ENCODE results near the gene DOCK9. TPM values are rescaled to one million over a fixed set of nuclear protein-coding genes. Genes with fewer than 3 reads are reported as not detected.

Gene DOCK9
- total RNA-seq, 1 donor from 2014 or later: 56.3 TPM

DNA sequence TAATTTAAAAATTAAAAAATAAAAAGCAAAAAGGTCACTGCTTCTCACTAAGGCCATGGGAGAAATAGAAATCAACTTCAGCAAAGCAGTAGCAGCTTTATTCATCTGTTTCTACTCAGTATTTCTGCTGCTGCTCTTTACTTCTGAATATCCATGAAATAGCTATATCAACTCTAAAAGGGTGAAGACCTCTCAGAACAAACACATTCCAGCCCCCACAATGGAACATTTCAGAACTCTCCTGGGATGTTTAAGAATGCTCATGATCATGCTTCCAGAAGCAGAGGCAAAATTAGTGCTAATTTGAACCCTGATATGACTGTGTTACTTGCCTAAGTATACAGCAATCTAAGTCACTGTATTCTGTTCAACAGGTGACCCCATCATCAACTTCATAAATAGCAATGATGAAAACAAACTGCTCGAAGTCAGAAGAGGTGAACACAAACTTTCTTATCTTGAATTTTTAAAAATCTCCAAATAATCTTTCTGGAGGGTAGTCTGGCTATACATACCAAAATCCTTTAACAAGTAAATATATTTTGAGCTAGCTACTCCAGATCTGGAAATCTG is 29.6 kb upstream of the DOCK9 start:
- no peaks in the 10 kb centered on the region for H3K9me3 Mint-ChIP-seq (ENCODE audit: unreplicated experiment)
- TF ChIP-seq, protein P1, sequence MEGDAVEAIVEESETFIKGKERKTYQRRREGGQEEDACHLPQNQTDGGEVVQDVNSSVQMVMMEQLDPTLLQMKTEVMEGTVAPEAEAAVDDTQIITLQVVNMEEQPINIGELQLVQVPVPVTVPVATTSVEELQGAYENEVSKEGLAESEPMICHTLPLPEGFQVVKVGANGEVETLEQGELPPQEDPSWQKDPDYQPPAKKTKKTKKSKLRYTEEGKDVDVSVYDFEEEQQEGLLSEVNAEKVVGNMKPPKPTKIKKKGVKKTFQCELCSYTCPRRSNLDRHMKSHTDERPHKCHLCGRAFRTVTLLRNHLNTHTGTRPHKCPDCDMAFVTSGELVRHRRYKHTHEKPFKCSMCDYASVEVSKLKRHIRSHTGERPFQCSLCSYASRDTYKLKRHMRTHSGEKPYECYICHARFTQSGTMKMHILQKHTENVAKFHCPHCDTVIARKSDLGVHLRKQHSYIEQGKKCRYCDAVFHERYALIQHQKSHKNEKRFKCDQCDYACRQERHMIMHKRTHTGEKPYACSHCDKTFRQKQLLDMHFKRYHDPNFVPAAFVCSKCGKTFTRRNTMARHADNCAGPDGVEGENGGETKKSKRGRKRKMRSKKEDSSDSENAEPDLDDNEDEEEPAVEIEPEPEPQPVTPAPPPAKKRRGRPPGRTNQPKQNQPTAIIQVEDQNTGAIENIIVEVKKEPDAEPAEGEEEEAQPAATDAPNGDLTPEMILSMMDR (IDR thresholded peaks at IDR 0.05; ENCODE audit: insufficient read depth, low read depth, low read length): no peak
- TF ChIP-seq EZH2 (IDR thresholded peaks at IDR 0.05; ENCODE audit: insufficient read depth, low read length): no peak
- H3K27me3 Mint-ChIP-seq (ENCODE audit: low read depth, unreplicated experiment): peaks cover 4% of the 10 kb centered on the region
- H3K79me2 ChIP-seq (ENCODE audit: insufficient read depth, low read length): no peaks in the 10 kb centered on the region
- FAIRE-seq: no peak
- H3K9ac ChIP-seq (ENCODE audit: low read length): no peak overlapping the region
- peaks cover 6% of the 10 kb centered on the region for H3K36me3 Mint-ChIP-seq (ENCODE audit: low read depth, unreplicated experiment)
- no peak overlapping the region for H3K27ac ChIP-seq (ENCODE audit: low read depth, low read length)
- peaks cover 10% of the 10 kb centered on the region for H3K4me1 Mint-ChIP-seq (ENCODE audit: low read depth, unreplicated experiment)
- H3K4me3 ChIP-seq (ENCODE audit: insufficient read depth, low read depth, low read length): no peak overlapping the region
- H3K4me2 ChIP-seq (ENCODE audit: low read length): no peak overlapping the region
- H3K4me3 Mint-ChIP-seq (ENCODE audit: unreplicated experiment): no peak overlapping the region
- no peak for DNase-seq (ENCODE audit: low read depth)
- peaks cover 4% of the 10 kb centered on the region for H4K20me1 ChIP-seq (ENCODE audit: insufficient read depth, low read length)
- H3K9me3 ChIP-seq (ENCODE audit: insufficient read depth, low read depth, low read length): no peaks in the 10 kb centered on the region
- H3K4me1 ChIP-seq (ENCODE audit: insufficient read depth, low read length): no peaks in the 10 kb centered on the region
- no peaks in the 10 kb centered on the region for H3K36me3 ChIP-seq (ENCODE audit: insufficient read depth, low read length)
- no peaks in the 10 kb centered on the region for H3K27me3 ChIP-seq (ENCODE audit: insufficient read depth, low read length)
- H3K27ac Mint-ChIP-seq (ENCODE audit: unreplicated experiment): no peak overlapping the region
- no peak overlapping the region for H2AFZ ChIP-seq (ENCODE audit: low read depth, low read length)

DNA sequence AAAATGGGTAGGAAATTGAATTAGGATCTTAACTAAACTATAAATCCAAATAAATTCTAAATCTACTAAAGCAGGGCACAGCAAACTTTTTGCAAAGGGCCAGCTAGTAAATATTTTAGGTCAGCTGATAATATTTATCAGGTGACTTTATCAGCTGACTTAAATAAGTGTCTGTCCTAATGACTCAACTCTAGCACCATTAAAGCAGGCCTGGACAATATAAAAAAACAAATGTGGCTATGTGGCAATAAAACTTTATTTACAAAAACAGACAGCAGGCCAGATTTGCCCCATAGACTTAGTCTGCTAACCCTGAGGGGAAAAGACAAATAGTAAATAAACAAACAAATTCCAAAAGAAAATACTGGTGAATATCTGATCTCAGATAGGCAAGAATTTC is 27.7 kb upstream of the DOCK9 start:
- Mint-ChIP-seq H3K27me3 (ENCODE audit: low read depth, unreplicated experiment) (peaks cover 5% of the 10 kb centered on the region), H3K4me3 (ENCODE audit: unreplicated experiment) (no peak overlapping the region), H3K27ac (ENCODE audit: unreplicated experiment) (no peak overlapping the region), H3K9me3 (ENCODE audit: unreplicated experiment) (no peaks in the 10 kb centered on the region), H3K36me3 (ENCODE audit: low read depth, unreplicated experiment) (peaks cover 10% of the 10 kb centered on the region), H3K4me1 (ENCODE audit: low read depth, unreplicated experiment) (peaks cover 14% of the 10 kb centered on the region)
- H3K36me3 ChIP-seq (ENCODE audit: insufficient read depth, low read length): no peaks in the 10 kb centered on the region
- no peaks in the 10 kb centered on the region for H3K9me3 ChIP-seq (ENCODE audit: insufficient read depth, low read depth, low read length)
- no peaks in the 10 kb centered on the region for H3K4me1 ChIP-seq (ENCODE audit: insufficient read depth, low read length)
- H3K27ac ChIP-seq (ENCODE audit: low read depth, low read length): no peak overlapping the region
- DNase-seq (ENCODE audit: low read depth): no peak
- H3K4me2 ChIP-seq (ENCODE audit: low read length): no peak overlapping the region
- TF ChIP-seq, protein P1 (IDR thresholded peaks at IDR 0.05; ENCODE audit: insufficient read depth, low read depth, low read length): no peak
- H3K79me2 ChIP-seq (ENCODE audit: insufficient read depth, low read length): no peaks in the 10 kb centered on the region
- H3K9ac ChIP-seq (ENCODE audit: low read length): no peak overlapping the region
- no peak overlapping the region for H3K4me3 ChIP-seq (ENCODE audit: insufficient read depth, low read depth, low read length)
- no peaks in the 10 kb centered on the region for H3K27me3 ChIP-seq (ENCODE audit: insufficient read depth, low read length)
- H2AFZ ChIP-seq (ENCODE audit: low read depth, low read length): no peak overlapping the region
- no peak for FAIRE-seq
- no peaks in the 10 kb centered on the region for H4K20me1 ChIP-seq (ENCODE audit: insufficient read depth, low read length)

DNA sequence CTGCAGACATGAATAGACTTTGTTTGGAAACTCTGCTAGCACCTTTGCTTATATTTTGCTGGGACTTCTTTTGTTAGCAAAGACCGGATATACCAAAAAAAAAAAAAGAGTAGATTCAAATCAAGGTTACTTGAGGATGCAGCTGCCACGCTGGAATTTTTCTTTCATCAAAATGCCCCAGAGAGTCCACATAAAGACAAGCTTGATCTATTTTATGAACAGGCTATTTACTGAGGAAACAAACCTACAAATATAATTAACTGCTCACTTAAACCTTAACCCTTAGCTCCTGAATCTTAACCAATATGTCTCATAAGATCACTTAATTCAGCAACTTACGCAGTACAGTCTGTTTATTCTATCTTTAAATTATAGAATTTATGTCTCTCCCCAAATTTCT is 27.1 kb upstream of the DOCK9 start:
- Histone ChIP-seq H3K4me2 (ENCODE audit: low read length) (no peak overlapping the region), H3K4me3 (ENCODE audit: insufficient read depth, low read depth, low read length) (no peak overlapping the region), H2AFZ (ENCODE audit: low read depth, low read length) (no peak overlapping the region), H3K9ac (ENCODE audit: low read length) (no peak overlapping the region), H3K36me3 (ENCODE audit: insufficient read depth, low read length) (no peaks in the 10 kb centered on the region), H4K20me1 (ENCODE audit: insufficient read depth, low read length) (no peaks in the 10 kb centered on the region), H3K9me3 (ENCODE audit: insufficient read depth, low read depth, low read length) (no peaks in the 10 kb centered on the region), H3K79me2 (ENCODE audit: insufficient read depth, low read length) (no peaks in the 10 kb centered on the region), H3K4me1 (ENCODE audit: insufficient read depth, low read length) (no peaks in the 10 kb centered on the region), H3K27me3 (ENCODE audit: insufficient read depth, low read length) (no peaks in the 10 kb centered on the region), H3K27ac (ENCODE audit: low read depth, low read length) (no peak overlapping the region)
- H3K9me3 Mint-ChIP-seq (ENCODE audit: unreplicated experiment): no peaks in the 10 kb centered on the region
- no peak overlapping the region for H3K27ac Mint-ChIP-seq (ENCODE audit: unreplicated experiment)
- H3K27me3 Mint-ChIP-seq (ENCODE audit: low read depth, unreplicated experiment): peaks cover 5% of the 10 kb centered on the region
- TF ChIP-seq, protein P1 (IDR thresholded peaks at IDR 0.05; ENCODE audit: insufficient read depth, low read depth, low read length): no peak
- TF ChIP-seq EZH2 (IDR thresholded peaks at IDR 0.05; ENCODE audit: insufficient read depth, low read length): no peak
- no peak overlapping the region for H3K4me3 Mint-ChIP-seq (ENCODE audit: unreplicated experiment)
- DNase-seq (ENCODE audit: low read depth) (no peak), FAIRE-seq (no peak)
- H3K36me3 Mint-ChIP-seq (ENCODE audit: low read depth, unreplicated experiment): peaks cover 10% of the 10 kb centered on the region
- peaks cover 15% of the 10 kb centered on the region for H3K4me1 Mint-ChIP-seq (ENCODE audit: low read depth, unreplicated experiment)
